ENCODE results near the gene RERE. TPM values are rescaled to one million over a fixed set of nuclear protein-coding genes. Genes with fewer than 3 reads are reported as not detected.

The RERE gene
- total and polyA plus RNA-seq, 4 donors: 116 to 434 (median 161) TPM

DNA sequence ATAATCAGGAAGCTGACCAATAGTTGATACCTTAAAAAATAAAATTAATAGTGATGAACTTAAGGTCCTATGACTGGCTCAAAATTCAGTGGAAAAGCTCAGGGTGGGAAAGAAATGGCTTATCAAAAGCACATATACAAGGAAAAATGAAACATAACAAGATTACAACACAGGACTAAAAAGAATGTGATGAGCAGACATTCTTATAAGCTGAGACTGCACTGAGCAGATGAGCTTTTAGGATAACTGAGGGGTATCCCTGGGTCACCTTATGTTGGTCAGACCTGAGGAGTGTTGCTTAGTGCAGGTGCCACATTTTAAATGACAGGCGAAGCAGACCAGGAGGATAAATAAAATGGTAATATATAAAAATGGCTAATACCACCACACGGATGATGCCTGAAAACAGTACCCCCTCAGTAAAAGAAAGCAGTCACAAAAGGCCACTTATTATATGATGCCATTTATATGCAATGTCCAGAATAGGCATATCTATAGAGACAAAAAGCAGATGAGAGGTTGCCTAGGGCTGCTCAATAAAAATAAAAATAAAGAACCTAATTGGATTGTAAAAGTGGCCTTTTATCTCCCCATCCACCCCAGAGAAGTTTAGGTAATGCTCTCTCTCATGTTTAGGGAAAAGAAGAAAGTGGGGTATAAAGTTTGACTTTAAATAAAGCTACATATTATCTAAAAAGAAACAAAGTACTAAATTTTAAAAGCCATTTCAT is 335.6 kb downstream of the RERE start:
- H3K27me3 ChIP-seq (ENCODE audit: control insufficient read depth, insufficient read depth, low read length): no peaks in the 10 kb centered on the region
- no peak overlapping the region for H3K4me3 ChIP-seq (ENCODE audit: low read depth, low read length)
- no CpG with 5 or more reads among the region's 2 CpGs for WGBS (ENCODE audit: insufficient coverage)
- H3K27ac ChIP-seq (ENCODE audit: low read depth, low read length): no peak overlapping the region
- H3K9me3 ChIP-seq (ENCODE audit: control insufficient read depth, insufficient read depth, low read length): no peaks in the 10 kb centered on the region
- H3K36me3 ChIP-seq (ENCODE audit: control insufficient read depth, insufficient read depth, low read length): peaks cover 3% of the 10 kb centered on the region
- no peak for DNase-seq (ENCODE audit: low read depth in 4 of 6, low spot score in 6 of 6)
- peaks cover 9% of the 10 kb centered on the region for H3K4me1 ChIP-seq (ENCODE audit: control insufficient read depth, insufficient read depth, low read length)

DNA sequence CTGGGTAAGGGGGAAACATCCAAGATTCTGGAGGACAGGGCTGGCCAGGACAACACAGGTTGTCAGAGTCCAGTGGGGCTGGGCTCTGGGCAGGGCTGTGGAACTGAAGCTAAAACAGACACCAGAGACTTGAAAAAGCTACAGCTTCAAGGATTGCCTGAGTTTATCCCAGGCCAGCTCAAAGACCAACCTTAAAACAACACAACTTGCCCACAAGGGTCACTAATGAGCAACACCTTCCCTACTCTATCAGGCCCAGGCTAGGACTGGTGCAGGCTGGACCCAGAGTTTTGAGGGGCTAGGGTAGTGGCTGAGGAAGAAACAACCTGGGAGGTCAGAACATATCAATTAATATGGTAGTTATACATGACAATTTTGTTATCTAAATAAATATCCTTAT is 338.9 kb downstream of the RERE start:
- no peak overlapping the region for H3K27ac ChIP-seq (ENCODE audit: low read depth, low read length)
- no peaks in the 10 kb centered on the region for H3K27me3 ChIP-seq (ENCODE audit: control insufficient read depth, insufficient read depth, low read length)

DNA sequence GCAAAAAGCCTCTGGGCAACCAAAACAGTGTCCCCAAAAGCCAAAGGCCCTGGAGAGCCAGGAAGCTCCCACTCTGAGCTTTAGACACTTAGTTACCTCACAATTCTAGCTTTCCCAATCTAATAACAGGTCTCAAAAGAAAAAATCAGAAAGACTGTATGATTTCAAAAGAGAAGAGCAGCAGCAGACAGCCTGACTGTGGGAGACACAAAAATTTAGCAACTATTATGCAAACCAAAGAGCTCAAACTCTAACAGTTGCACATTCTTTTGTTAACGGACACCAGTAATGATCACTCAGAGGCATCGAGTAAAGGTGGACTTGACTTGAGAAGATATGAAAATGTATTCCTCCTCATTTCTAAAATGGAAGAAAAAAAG is 339.5 kb downstream of the RERE start:
- H3K27ac ChIP-seq (ENCODE audit: low read depth, low read length): no peak overlapping the region
- H3K9me3 ChIP-seq (ENCODE audit: control insufficient read depth, insufficient read depth, low read length): no peaks in the 10 kb centered on the region
- DNase-seq (ENCODE audit: low read depth in 4 of 6, low spot score in 6 of 6): no peak
- H3K27me3 ChIP-seq (ENCODE audit: control insufficient read depth, insufficient read depth, low read length): no peaks in the 10 kb centered on the region
- H3K4me1 ChIP-seq (ENCODE audit: control insufficient read depth, insufficient read depth, low read length): peaks cover 9% of the 10 kb centered on the region
- no peak overlapping the region for H3K4me3 ChIP-seq (ENCODE audit: low read depth, low read length)
- no CpG with 5 or more reads among the region's 2 CpGs for WGBS (ENCODE audit: insufficient coverage)
- no peaks in the 10 kb centered on the region for H3K36me3 ChIP-seq (ENCODE audit: control insufficient read depth, insufficient read depth, low read length)

More for the DNA sequence above, 338.9 kb downstream of the RERE start:
- no peak for DNase-seq (ENCODE audit: low read depth in 4 of 6, low spot score in 6 of 6)
- Histone ChIP-seq H3K9me3 (ENCODE audit: control insufficient read depth, insufficient read depth, low read length) (no peaks in the 10 kb centered on the region), H3K4me1 (ENCODE audit: control insufficient read depth, insufficient read depth, low read length) (peaks cover 9% of the 10 kb centered on the region), H3K36me3 (ENCODE audit: control insufficient read depth, insufficient read depth, low read length) (no peaks in the 10 kb centered on the region), H3K4me3 (ENCODE audit: low read depth, low read length) (no peak overlapping the region)

DNA sequence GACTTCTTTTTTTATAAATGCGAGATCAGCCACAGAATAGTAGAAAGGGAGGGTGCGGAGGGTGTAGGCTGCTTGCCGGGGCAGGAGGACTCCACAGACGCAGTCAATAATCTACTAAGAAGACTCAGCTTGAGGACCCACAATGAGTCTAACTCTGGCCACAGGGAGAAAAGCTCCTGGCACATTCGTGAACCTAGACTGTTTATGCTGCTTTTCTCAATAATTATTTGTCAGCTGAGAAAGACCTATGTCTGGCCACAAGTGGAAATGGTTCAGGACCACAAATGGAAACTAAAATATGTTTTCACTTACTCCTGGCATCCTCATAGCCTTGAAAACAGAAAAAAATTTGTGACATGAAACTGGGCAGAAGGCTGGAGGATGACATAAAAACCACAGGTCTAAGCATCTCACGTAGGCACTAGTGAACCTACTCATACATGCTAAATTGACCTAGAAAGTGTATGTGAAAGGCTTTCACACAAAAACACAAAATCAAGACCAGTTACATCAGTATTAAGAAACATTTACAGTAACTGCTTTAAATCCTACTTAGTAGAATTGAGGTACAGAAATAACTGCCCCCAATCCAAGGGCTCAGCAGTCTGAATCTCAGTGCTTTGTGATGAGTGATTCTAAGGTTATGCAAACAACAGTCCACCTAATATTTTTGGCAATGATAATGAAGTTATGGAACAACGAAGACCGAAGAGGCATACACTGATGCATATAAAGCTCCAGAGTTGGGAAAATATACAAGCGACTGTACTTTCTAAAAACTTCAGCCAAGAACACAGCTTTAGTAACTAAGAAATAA is 340.1 kb downstream of the RERE start:
- WGBS (ENCODE audit: insufficient coverage): 100% methylated on average over 1 of the region's 9 CpGs
- Histone ChIP-seq H3K27ac (ENCODE audit: low read depth, low read length) (no peak overlapping the region), H3K36me3 (ENCODE audit: control insufficient read depth, insufficient read depth, low read length) (no peaks in the 10 kb centered on the region), H3K27me3 (ENCODE audit: control insufficient read depth, insufficient read depth, low read length) (no peaks in the 10 kb centered on the region), H3K4me1 (ENCODE audit: control insufficient read depth, insufficient read depth, low read length) (peaks cover 9% of the 10 kb centered on the region), H3K4me3 (ENCODE audit: low read depth, low read length) (no peak overlapping the region), H3K9me3 (ENCODE audit: control insufficient read depth, insufficient read depth, low read length) (no peaks in the 10 kb centered on the region)
- DNase-seq (ENCODE audit: low read depth in 4 of 6, low spot score in 6 of 6): no peak

DNA sequence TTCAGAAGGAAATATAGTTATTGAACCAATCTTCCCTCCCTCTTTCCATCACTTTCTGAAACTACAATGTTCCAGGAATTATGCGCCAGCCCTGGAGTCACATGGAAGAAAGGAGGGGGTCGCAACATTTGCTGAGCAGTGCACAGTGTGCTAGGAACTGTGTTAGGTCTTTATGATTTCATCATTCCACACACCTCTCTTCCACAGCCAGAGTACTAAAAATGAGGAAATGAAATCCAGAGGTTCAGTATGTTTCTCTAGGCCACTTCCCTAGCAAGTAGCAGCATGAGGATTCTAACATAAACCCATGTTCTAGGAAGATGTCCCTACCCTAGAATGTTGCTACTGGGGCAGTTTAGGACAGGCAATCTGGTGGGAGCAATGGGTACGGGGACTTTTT is 341.4 kb downstream of the RERE start:
- H3K27ac ChIP-seq (ENCODE audit: low read depth, low read length): no peak overlapping the region
- no peaks in the 10 kb centered on the region for H3K36me3 ChIP-seq (ENCODE audit: control insufficient read depth, insufficient read depth, low read length)
- no peak for DNase-seq (ENCODE audit: low read depth in 4 of 6, low spot score in 6 of 6)

DNA sequence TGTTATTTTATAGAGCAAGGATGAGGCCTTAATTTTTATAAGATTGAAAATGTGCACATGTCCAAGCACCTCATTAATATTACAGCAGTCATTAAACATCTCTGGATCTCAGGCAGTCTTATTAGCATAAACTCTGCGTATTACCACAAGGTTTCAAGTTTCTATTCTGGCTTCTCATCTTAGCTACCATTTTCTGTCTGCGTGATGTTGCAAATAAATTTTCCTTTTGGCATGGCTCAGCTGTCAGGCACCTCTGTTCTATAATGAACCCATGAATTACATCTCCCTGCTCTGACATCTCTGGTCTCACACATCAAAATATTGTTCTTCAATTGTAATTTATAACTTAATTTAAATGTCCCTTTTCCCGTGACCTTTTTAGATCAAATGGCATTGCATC is 343.1 kb downstream of the RERE start:
- DNase-seq (ENCODE audit: low read depth in 4 of 6, low spot score in 6 of 6): peak in 1 of 6 donors; percentile 71
- WGBS (ENCODE audit: insufficient coverage): 60% methylated on average over 2 of the region's 3 CpGs
- Histone ChIP-seq H3K4me1 (ENCODE audit: control insufficient read depth, insufficient read depth, low read length) (peaks cover 3% of the 10 kb centered on the region), H3K4me3 (ENCODE audit: low read depth, low read length) (no peak overlapping the region), H3K36me3 (ENCODE audit: control insufficient read depth, insufficient read depth, low read length) (no peaks in the 10 kb centered on the region), H3K27me3 (ENCODE audit: control insufficient read depth, insufficient read depth, low read length) (no peaks in the 10 kb centered on the region), H3K9me3 (ENCODE audit: control insufficient read depth, insufficient read depth, low read length) (no peaks in the 10 kb centered on the region), H3K27ac (ENCODE audit: low read depth, low read length) (no peak overlapping the region)

More for the DNA sequence above, 341.4 kb downstream of the RERE start:
- peaks cover 7% of the 10 kb centered on the region for H3K4me1 ChIP-seq (ENCODE audit: control insufficient read depth, insufficient read depth, low read length)
- WGBS (ENCODE audit: insufficient coverage): no CpG with 5 or more reads among the region's 3 CpGs
- H3K4me3 ChIP-seq (ENCODE audit: low read depth, low read length): no peak overlapping the region
- H3K9me3 ChIP-seq (ENCODE audit: control insufficient read depth, insufficient read depth, low read length): no peaks in the 10 kb centered on the region
- H3K27me3 ChIP-seq (ENCODE audit: control insufficient read depth, insufficient read depth, low read length): no peaks in the 10 kb centered on the region

DNA sequence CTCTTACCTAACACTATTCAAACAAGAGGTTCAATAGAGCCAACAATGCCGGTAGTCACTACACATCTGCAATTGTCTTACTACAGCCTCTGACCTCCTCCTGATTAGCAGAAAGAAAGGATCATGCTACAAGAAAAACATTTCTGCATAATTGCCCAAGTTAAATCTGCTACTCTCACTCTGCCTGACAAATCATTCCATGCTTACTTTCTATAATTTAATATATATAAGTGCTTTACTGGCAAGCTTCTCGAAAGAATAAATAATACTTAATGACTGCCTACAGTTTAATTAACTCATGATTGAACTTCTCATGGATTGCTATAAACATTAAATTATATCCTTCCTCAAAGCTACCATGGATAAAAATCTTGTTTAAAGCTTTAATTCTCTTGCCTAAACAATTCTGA is 343.5 kb downstream of the RERE start:
- H3K27ac ChIP-seq (ENCODE audit: low read depth, low read length): no peak overlapping the region
- 43% methylated on average over 1 of the region's 2 CpGs for WGBS (ENCODE audit: insufficient coverage)

DNA sequence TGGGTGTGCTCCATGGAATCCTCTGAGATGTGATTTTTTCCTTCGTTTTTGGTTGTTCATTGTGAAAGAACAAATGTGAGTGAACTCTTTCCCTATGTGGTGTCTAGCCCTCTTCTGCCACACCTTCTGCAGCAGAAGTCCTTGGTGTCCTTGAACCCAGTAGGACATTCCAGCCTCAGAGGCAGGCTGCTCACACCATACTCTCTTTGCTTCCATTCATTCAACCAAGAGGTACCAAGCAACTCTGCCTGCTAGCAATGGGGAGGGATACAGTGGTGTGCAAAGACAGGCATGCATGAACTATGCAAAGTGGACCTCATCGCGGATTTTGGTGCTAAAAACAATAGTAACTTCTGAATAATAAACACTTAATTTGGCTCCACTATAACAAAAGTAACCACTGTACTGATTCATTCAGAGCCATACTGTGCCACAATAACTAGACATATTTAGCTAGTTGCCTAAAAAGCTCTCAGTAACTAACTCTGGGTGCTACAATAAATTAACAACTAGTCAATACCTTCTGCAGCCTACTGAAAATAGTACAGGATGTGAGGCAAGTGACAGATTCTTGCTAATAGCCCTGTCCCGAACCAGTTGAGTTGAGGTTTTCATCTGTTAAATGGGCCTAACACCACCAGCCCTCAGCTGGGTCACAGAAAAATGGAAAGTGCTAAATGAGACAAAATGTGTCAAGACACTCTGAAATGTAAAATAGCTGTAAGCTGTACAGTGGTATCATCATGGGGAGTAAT is 344.1 kb downstream of the RERE start:
- H3K4me3 ChIP-seq (ENCODE audit: low read depth, low read length): no peak overlapping the region
- H3K36me3 ChIP-seq (ENCODE audit: control insufficient read depth, insufficient read depth, low read length): no peaks in the 10 kb centered on the region
- H3K4me1 ChIP-seq (ENCODE audit: control insufficient read depth, insufficient read depth, low read length): peaks cover under 1% of the 10 kb centered on the region
- no peak for DNase-seq (ENCODE audit: low read depth in 4 of 6, low spot score in 6 of 6)
- no peak overlapping the region for H3K27ac ChIP-seq (ENCODE audit: low read depth, low read length)
- no peaks in the 10 kb centered on the region for H3K27me3 ChIP-seq (ENCODE audit: control insufficient read depth, insufficient read depth, low read length)
- no peaks in the 10 kb centered on the region for H3K9me3 ChIP-seq (ENCODE audit: control insufficient read depth, insufficient read depth, low read length)
- 75% methylated on average over 1 of the region's 4 CpGs for WGBS (ENCODE audit: insufficient coverage)

More for the DNA sequence above, 343.5 kb downstream of the RERE start:
- DNase-seq (ENCODE audit: low read depth in 4 of 6, low spot score in 6 of 6): peak in 1 of 6 donors; percentile 56
- Histone ChIP-seq H3K27me3 (ENCODE audit: control insufficient read depth, insufficient read depth, low read length) (no peaks in the 10 kb centered on the region), H3K4me3 (ENCODE audit: low read depth, low read length) (no peak overlapping the region), H3K4me1 (ENCODE audit: control insufficient read depth, insufficient read depth, low read length) (peaks cover 3% of the 10 kb centered on the region), H3K9me3 (ENCODE audit: control insufficient read depth, insufficient read depth, low read length) (no peaks in the 10 kb centered on the region), H3K36me3 (ENCODE audit: control insufficient read depth, insufficient read depth, low read length) (no peaks in the 10 kb centered on the region)

DNA sequence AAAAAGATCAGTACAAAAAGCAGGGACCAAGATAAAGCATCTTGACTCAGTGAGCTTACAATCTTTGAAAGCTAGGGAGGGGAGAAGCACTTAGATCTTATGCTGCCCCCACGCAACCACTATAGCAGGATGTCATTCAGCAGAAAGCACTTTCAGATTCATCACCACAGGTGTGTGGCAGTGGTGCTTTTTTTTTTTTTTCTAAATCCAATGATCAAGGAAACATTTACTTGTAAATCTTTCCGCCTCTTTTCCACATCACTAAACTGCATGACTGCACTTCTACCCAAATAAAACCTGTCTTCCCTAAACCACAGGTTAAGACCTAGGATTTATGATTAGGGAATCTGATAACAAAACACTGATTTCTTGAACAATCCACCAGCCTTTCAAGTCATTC is 344.8 kb downstream of the RERE start:
- Histone ChIP-seq H3K27me3 (ENCODE audit: control insufficient read depth, insufficient read depth, low read length) (no peaks in the 10 kb centered on the region), H3K27ac (ENCODE audit: low read depth, low read length) (no peak overlapping the region), H3K36me3 (ENCODE audit: control insufficient read depth, insufficient read depth, low read length) (no peaks in the 10 kb centered on the region), H3K4me1 (ENCODE audit: control insufficient read depth, insufficient read depth, low read length) (no peaks in the 10 kb centered on the region), H3K9me3 (ENCODE audit: control insufficient read depth, insufficient read depth, low read length) (no peaks in the 10 kb centered on the region), H3K4me3 (ENCODE audit: low read depth, low read length) (no peak overlapping the region)
- WGBS (ENCODE audit: insufficient coverage): no CpG with 5 or more reads among the region's 2 CpGs
- peak in 1 of 6 donors; percentile 34 for DNase-seq (ENCODE audit: low read depth in 4 of 6, low spot score in 6 of 6)
